Nucleus accumbens (tissue), 56 donors: ENCODE results near the gene CSTF2T.

ENCODE experiments used
- DNase-seq, 56 donors: peaks; one replicate each; lab custom pipeline; 2025; lab: John Stamatoyannopoulos, UW

The CSTF2T gene

GRCh38 chr10:51656503-51656902 is 42.9 kb downstream of the CSTF2T start:
- no peak for DNase-seq

DNA sequence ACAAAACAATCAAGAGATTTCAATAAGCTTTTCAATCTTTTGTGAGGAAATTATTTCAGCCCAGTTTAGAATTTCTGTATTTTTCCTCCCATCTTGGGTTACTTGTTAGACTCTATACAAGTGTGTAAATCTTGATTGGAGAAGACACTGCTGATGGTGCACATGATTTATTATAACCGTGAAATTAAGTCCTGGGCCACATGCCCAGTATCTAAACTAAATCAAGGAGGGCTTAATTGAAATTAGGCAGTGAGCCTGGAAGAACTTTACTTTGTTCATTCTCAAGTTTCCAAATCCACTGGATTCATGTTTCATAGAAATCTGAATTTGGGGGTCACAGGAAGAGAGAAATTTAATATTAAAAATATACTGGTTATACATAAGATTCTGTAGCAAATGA is 44.5 kb downstream of the CSTF2T start:
- DNase-seq: no peak

GRCh38 chr10:51653025-51653424 is 46.4 kb downstream of the CSTF2T start:
- no peak for DNase-seq

DNA sequence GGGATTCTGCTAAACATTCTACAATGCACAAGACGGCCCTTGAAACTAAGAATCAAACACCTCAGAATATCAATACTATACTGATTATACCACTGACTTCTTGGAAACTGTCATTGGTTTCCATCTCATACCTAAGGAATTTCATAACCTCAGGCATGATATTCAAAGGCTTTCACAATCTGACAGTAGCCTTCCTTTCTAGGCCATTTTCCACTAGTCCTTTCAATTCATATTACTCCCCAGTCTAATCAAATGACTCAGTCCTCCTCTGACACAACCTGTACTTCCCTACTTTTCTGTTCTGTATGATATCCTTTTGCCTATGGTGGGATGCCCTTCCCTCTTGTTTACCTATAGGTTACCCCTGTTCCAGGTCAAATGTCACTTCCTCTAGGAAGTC is 48.3 kb downstream of the CSTF2T start:
- no peak for DNase-seq

DNA sequence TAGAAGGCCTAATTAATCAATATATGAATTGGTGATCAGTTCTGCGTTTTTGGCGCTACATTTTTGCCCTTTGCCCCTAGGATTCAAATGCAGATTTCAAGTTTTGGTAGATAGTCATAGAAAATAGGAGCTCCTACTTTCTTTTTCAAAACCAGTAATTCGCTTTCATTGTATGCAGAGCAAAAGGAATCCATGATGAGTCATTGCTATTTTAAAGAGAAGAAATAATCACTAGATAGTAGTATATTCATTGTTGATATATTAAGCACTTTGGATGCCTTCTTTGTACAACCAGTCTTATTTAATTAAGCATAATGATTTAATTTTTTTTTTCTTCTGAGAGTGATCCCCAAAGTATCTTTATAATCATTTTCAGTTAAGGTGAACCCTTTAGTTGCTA is 50.3 kb downstream of the CSTF2T start:
- no peak for DNase-seq
